Epithelial cell of proximal tubule (primary cell): ENCODE results near the gene CYP4F12. TPM values are rescaled to one million over a fixed set of nuclear protein-coding genes. Genes with fewer than 3 reads are reported as not detected.

Source experiments
- DNase-seq: peaks from one replicate; pipeline ENCODE4 v3.0.0-alpha.2; 2011; ENCODE audit warnings: low read depth
- H3K4me3 ChIP-seq: 2 replicates; pipeline ENCODE4 v1.5.1; 2011; ENCODE audit warnings: low read depth, mild to moderate bottlenecking, low read length
- total RNA-seq: library from RNA; depleted of rRNA; stranded (reverse); fragments of >200 nt; gene quantifications from 2 replicates; pipeline ENCODE4 v1.2.3, GENCODE V29; 2015
- TF ChIP-seq, protein P1 (sequence below): conservative IDR thresholded peaks from 2 replicates; pipeline ENCODE4 v1.5.1; 2012; ENCODE audit warnings: low read depth, mild to moderate bottlenecking, low read length

Gene CYP4F12
- total RNA-seq, 1 donor from 2014 or later: not detected

DNA sequence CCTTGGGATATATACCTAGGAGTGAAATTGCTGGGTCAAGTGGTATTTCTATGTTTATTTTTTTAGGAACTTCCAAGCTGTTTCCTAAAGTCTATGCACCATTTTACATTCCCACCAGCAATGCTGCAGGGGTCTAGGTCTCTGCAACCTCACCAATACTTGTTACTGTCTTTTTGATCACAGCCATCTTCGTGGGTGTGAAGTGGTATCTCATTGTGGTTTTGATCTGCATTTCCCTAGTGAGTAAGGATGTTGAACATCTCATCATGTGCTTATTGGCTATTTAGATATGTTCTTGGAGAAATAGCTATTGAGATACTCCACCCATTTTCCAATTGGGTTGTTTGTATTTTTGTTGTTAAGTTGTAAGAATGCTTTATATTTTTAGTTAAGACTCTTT is 57.7 kb downstream of the CYP4F12 start:
- TF ChIP-seq, protein P1, sequence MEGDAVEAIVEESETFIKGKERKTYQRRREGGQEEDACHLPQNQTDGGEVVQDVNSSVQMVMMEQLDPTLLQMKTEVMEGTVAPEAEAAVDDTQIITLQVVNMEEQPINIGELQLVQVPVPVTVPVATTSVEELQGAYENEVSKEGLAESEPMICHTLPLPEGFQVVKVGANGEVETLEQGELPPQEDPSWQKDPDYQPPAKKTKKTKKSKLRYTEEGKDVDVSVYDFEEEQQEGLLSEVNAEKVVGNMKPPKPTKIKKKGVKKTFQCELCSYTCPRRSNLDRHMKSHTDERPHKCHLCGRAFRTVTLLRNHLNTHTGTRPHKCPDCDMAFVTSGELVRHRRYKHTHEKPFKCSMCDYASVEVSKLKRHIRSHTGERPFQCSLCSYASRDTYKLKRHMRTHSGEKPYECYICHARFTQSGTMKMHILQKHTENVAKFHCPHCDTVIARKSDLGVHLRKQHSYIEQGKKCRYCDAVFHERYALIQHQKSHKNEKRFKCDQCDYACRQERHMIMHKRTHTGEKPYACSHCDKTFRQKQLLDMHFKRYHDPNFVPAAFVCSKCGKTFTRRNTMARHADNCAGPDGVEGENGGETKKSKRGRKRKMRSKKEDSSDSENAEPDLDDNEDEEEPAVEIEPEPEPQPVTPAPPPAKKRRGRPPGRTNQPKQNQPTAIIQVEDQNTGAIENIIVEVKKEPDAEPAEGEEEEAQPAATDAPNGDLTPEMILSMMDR: no peak

DNA sequence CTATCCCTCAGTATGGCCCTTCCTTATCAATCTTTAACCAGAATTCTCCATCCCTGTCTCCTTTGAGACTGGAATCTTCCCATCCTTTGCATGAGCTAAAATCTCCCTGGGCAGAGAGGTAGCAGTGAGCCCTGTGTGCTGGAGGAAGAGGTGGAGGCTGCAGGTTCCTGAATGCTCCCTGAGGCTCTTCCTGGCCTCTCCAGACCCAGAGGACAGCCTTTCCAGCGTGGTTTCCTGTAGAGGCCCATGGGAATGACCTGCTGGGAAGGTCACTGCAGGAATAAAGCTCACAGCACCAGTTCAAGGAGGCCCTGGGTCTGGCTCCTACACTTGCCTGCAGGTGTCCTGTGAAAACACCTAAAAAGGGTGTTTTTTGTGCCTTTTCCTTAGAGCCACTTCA is 59.5 kb downstream of the CYP4F12 start:
- no peak for DNase-seq
- H3K4me3 ChIP-seq: no peak overlapping the region
- TF ChIP-seq, protein P1: no peak

More for the DNA sequence above, 57.7 kb downstream of the CYP4F12 start:
- H3K4me3 ChIP-seq: no peak overlapping the region
- DNase-seq: no peak

DNA sequence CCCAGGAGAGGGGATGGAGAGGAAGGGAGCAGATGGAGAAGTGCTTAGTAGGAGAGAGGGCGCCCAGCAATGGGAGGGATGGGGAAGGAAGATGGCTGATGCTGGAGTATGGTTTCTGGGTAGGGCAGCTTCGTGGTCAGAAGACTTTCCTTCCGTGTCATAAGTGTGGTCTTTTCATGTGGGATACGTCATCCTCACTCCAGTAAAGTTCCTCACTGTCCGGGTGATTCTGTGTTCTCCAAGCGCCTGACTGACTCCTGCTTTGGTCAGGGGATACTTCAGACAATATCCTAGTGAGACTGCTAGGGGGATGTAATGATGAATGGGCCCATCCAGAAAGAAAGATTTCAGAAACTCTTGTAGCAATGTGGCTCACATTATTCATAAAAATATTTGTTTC is 61.0 kb downstream of the CYP4F12 start:
- TF ChIP-seq, protein P1: no peak
- DNase-seq: no peak
- H3K4me3 ChIP-seq: no peak overlapping the region

DNA sequence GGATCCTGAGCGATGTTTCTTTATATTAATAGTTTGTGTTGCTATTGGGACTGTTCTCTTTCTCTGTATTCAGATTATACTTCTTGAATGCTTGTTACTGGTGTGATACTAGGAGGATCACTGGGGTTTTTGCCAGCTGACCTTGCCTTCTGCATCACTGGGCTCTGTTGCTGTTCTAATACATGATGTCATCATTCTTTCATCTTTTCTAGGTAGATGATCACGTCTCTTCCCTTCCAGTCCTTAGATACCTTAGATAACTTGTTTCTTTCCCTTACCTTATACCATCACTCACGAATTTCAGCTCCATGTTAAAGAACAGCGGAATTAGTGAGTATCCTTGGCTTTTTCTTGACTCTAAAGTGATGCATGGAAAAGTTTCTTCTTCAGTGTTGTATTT is 64.8 kb downstream of the CYP4F12 start, which contains the start of gene OR10H3:
TSS of gene OR10H3 (plus strand) at position 264 of the 400 bp plus-strand sequence. CDS start 3,408 bp downstream, outside the sequence.
- no peak within 1 kb of the TSS for H3K4me3 ChIP-seq
- no peak for DNase-seq
- TF ChIP-seq, protein P1: no peak

DNA sequence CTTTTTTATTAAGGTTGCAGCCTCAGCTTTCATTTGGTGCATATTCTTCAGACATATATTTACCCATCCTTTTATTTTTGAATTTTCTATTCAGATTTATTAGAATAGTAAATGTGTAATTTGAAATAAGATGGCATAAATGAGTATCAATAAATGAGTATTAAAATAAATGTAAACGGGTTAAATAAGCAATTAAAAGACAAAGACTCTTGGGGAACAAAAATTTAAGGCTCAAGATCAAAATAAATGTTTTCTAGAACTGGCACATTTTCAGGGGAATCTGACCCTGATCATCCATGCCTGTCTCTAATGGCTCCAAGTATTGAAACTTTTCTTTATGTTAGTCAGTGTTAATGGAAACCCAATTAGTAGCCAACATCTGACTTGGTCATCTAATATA is 67.9 kb downstream of the CYP4F12 start:
- no peak for DNase-seq
- TF ChIP-seq, protein P1: no peak
- H3K4me3 ChIP-seq: no peak overlapping the region

Other genes starting within 250 kb of the CYP4F12 start
- gene WIZ, start 223.1 kb upstream of the CYP4F12 start, total RNA-seq: 19.9 and 32.5 TPM in 2 replicates
- gene RASAL3, start 208.5 kb upstream of the CYP4F12 start, total RNA-seq: not detected in 2 replicates
- not detected in 2 replicates for gene PGLYRP2, start 193.6 kb upstream of the CYP4F12 start, total RNA-seq
- not detected in 2 replicates for gene CYP4F22, start 164.6 kb upstream of the CYP4F12 start, total RNA-seq
- not detected in 2 replicates for gene CYP4F8, start 57.9 kb upstream of the CYP4F12 start, total RNA-seq
- gene CYP4F3, start 32.2 kb upstream of the CYP4F12 start, total RNA-seq: not detected in 2 replicates
- not detected in 2 replicates for gene OR10H2, start 54.9 kb downstream of the CYP4F12 start, total RNA-seq
- not detected in 2 replicates for gene OR10H3, start 64.9 kb downstream of the CYP4F12 start, total RNA-seq
- gene OR10H5, start 114.6 kb downstream of the CYP4F12 start, total RNA-seq: not detected in 2 replicates
- not detected in 2 replicates for gene OR10H1, start 142.6 kb downstream of the CYP4F12 start, total RNA-seq
- not detected in 2 replicates for gene CYP4F2, start 225.0 kb downstream of the CYP4F12 start, total RNA-seq